Keratinocyte (primary cell): Measurements from ENCODE around the gene ZBTB46. TPM values are rescaled to one million over a fixed set of nuclear protein-coding genes. Genes with fewer than 3 reads are reported as not detected.

ENCODE experiments used
- DNase-seq: peaks from one replicate; pipeline ENCODE4 v3.0.0-alpha.2; 2011; ENCODE audit warnings: low read depth, missing footprints, low spot score
- FAIRE-seq: peaks from 2 replicates; lab custom pipeline; 2011; peaks lifted over from hg19 to GRCh38; lab: Jason Lieb, UNC
- H2AFZ ChIP-seq: 2 replicates; pipeline ENCODE4 v1.6.0; 2012; ENCODE audit warnings: low read length, control low read depth, inconsistent platforms; ENCODE audit not compliant: control insufficient read depth
- H3K27ac ChIP-seq: 2 replicates; pipeline ENCODE4 v1.5.1; 2011; ENCODE audit warnings: low read length; ENCODE audit not compliant: control insufficient read depth, insufficient read depth
- H3K27me3 ChIP-seq: 3 replicates; pipeline ENCODE4 v1.6.0; 2011; ENCODE audit warnings: low read length; ENCODE audit not compliant: control insufficient read depth, insufficient read depth; ENCODE audit errors: extremely low read depth
- H3K36me3 ChIP-seq, 2 experiments: 2 replicates in 1 of 2; 3 replicates in 1 of 2; pipeline ENCODE4 v1.5.1; 2011; ENCODE audit warnings: low read length in 2 of 2, mild to moderate bottlenecking in 1 of 2; ENCODE audit not compliant: control insufficient read depth in 2 of 2, insufficient read depth in 2 of 2; ENCODE audit errors: extremely low read depth in 1 of 2
- H3K4me1 ChIP-seq: 3 replicates; pipeline ENCODE4 v1.5.1; 2011; ENCODE audit warnings: low read length; ENCODE audit not compliant: control insufficient read depth, insufficient read depth; ENCODE audit errors: extremely low read depth
- H3K4me2 ChIP-seq: 3 replicates; pipeline ENCODE4 v1.6.0; 2011; ENCODE audit warnings: low read depth, low read length; ENCODE audit not compliant: control insufficient read depth, insufficient read depth; ENCODE audit errors: extremely low read depth
- H3K4me3 ChIP-seq, 3 experiments: fragments of 200-600 bp in 1 of 3; sonication (generic) in 1 of 3; 2 replicates in 2 of 3; 3 replicates in 1 of 3; pipeline ENCODE4 v1.5.1; 2011 to 2016; ENCODE audit warnings: low read length in 3 of 3, mild to moderate bottlenecking in 3 of 3, control low read depth in 2 of 3, inconsistent platforms in 1 of 3, low read depth in 1 of 3, mixed read lengths in 1 of 3, mixed run types in 1 of 3, moderate library complexity in 1 of 3; ENCODE audit not compliant: control insufficient read depth in 2 of 3, insufficient read depth in 2 of 3; ENCODE audit errors: extremely low read depth in 1 of 3
- H3K79me2 ChIP-seq: 2 replicates; pipeline ENCODE4 v1.6.0; 2012; ENCODE audit warnings: low read length; ENCODE audit not compliant: control insufficient read depth, insufficient read depth
- H3K9ac ChIP-seq: 3 replicates; pipeline ENCODE4 v1.6.0; 2011; ENCODE audit warnings: low read length; ENCODE audit not compliant: control insufficient read depth, insufficient read depth; ENCODE audit errors: extremely low read depth
- H3K9me1 ChIP-seq: 3 replicates; pipeline ENCODE4 v1.6.0; 2011; ENCODE audit warnings: low read length; ENCODE audit not compliant: control insufficient read depth, insufficient read depth; ENCODE audit errors: extremely low read depth
- H3K9me3 ChIP-seq: 2 replicates; pipeline ENCODE4 v1.5.1; 2012; ENCODE audit warnings: low read depth, low read length; ENCODE audit not compliant: control insufficient read depth
- H4K20me1 ChIP-seq: 3 replicates; pipeline ENCODE4 v1.6.0; 2011; ENCODE audit warnings: low read length; ENCODE audit not compliant: control insufficient read depth, insufficient read depth; ENCODE audit errors: extremely low read depth
- EZH2 ChIP-seq: IDR thresholded peaks from one replicate; pipeline ENCODE4 v1.6.1; 2012; ENCODE audit warnings: inconsistent platforms, mild to moderate bottlenecking, low read length, moderate library complexity
- dilution Hi-C: fragments of 300-500 bp; cut with MboI; formaldehyde crosslinking; loops from one replicate; pipeline ENCODE4 v1.7.0; 2020; ENCODE audit warnings: low sequenced_read_pairs; ENCODE audit not compliant: extremely low pct_ligation_motif_present
- polyA plus RNA-seq, 5 experiments: library from polyadenylated mRNA; depleted of rRNA in 3 of 5; stranded (reverse) in 3 of 5; stranded (forward) in 1 of 5; unstranded in 1 of 5; fragments of >200 nt; gene quantifications; 1 replicate in 1 of 5; 2 replicates in 3 of 5; 3 replicates in 1 of 5; pipeline versions ENCODE4 v1.2.1 to v1.2.3, GENCODE V29; 2011 to 2012; ENCODE audit warnings: missing spikeins in 2 of 5, low read depth in 1 of 5, low replicate concordance in 1 of 5
- TF ChIP-seq, protein P1 (sequence below), 3 experiments: IDR thresholded peaks in 1 of 3; conservative IDR thresholded peaks in 1 of 3; optimal IDR thresholded peaks in 1 of 3; 2 replicates in 2 of 3; 3 replicates in 1 of 3; pipeline versions ENCODE3 to v1.5.1; 2011; ENCODE audit warnings: low read length in 3 of 3, mild to moderate bottlenecking in 3 of 3, moderate library complexity in 2 of 3, control low read depth in 1 of 3, inconsistent platforms in 1 of 3; ENCODE audit not compliant: insufficient read depth in 2 of 3; ENCODE audit errors: extremely low read depth in 1 of 3

The ZBTB46 gene
- polyA plus RNA-seq, 1 donor (not counting 4 experiments of a cell fraction or from before 2014, with no cell fraction given), result 0.12 TPM

GRCh38 chr20:63734946-63735858, 95.9 kb downstream of the ZBTB46 start:
- no peaks in the 10 kb centered on the region for H3K9me3 ChIP-seq
- DNase-seq, result no peak
- FAIRE-seq, result no peak
- no peak overlapping the region for H2AFZ ChIP-seq
- H3K27me3 ChIP-seq, result no peaks in the 10 kb centered on the region
- H4K20me1 ChIP-seq, result no peaks in the 10 kb centered on the region
- peaks cover 17 to 23% of the 10 kb centered on the region in 2 experiments for H3K36me3 ChIP-seq
- H3K4me3 ChIP-seq, result no peak overlapping the region
- dilution Hi-C loops, result no loop called here
- H3K79me2 ChIP-seq, result peaks cover 20% of the 10 kb centered on the region
- H3K4me1 ChIP-seq, result peaks cover 18% of the 10 kb centered on the region
- no peak overlapping the region for H3K9ac ChIP-seq
- H3K9me1 ChIP-seq, result no peaks in the 10 kb centered on the region
- TF ChIP-seq EZH2, result no peak
- TF ChIP-seq, protein P1, sequence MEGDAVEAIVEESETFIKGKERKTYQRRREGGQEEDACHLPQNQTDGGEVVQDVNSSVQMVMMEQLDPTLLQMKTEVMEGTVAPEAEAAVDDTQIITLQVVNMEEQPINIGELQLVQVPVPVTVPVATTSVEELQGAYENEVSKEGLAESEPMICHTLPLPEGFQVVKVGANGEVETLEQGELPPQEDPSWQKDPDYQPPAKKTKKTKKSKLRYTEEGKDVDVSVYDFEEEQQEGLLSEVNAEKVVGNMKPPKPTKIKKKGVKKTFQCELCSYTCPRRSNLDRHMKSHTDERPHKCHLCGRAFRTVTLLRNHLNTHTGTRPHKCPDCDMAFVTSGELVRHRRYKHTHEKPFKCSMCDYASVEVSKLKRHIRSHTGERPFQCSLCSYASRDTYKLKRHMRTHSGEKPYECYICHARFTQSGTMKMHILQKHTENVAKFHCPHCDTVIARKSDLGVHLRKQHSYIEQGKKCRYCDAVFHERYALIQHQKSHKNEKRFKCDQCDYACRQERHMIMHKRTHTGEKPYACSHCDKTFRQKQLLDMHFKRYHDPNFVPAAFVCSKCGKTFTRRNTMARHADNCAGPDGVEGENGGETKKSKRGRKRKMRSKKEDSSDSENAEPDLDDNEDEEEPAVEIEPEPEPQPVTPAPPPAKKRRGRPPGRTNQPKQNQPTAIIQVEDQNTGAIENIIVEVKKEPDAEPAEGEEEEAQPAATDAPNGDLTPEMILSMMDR (optimal IDR thresholded peaks at IDR 0.05 in 1 of 3, IDR thresholded peaks at IDR 0.05 in 1 of 3, conservative IDR thresholded peaks at IDR 0.05 in 1 of 3; ENCODE audit: extremely low read depth in 1 of 3, insufficient read depth in 2 of 3, low read length in 3 of 3), result no peak
- H3K27ac ChIP-seq, result no peak overlapping the region
- H3K4me2 ChIP-seq, result no peak overlapping the region

- H4K20me1 ChIP-seq, result no peaks in the 10 kb centered on the region
- H3K36me3 ChIP-seq, result peaks cover 18 to 23% of the 10 kb centered on the region in 2 experiments
- no peaks in the 10 kb centered on the region for H3K9me3 ChIP-seq
- H3K4me1 ChIP-seq, result peaks cover 18% of the 10 kb centered on the region
- FAIRE-seq (no peak), DNase-seq (no peak)
- H3K27me3 ChIP-seq, result no peaks in the 10 kb centered on the region
- no peak overlapping the region for H3K4me3 ChIP-seq
- H3K4me2 ChIP-seq, result no peak overlapping the region
- H3K79me2 ChIP-seq, result peaks cover 20% of the 10 kb centered on the region
- TF ChIP-seq, protein P1 (optimal IDR thresholded peaks at IDR 0.05 in 1 of 3, IDR thresholded peaks at IDR 0.05 in 1 of 3, conservative IDR thresholded peaks at IDR 0.05 in 1 of 3; ENCODE audit: extremely low read depth in 1 of 3, insufficient read depth in 2 of 3, low read length in 3 of 3), result no peak
- no peak for TF ChIP-seq EZH2
- no peak overlapping the region for H3K27ac ChIP-seq
- dilution Hi-C loops, result no loop called here
- H3K9ac ChIP-seq, result no peak overlapping the region
- H2AFZ ChIP-seq, result no peak overlapping the region
- no peaks in the 10 kb centered on the region for H3K9me1 ChIP-seq
Measured at GRCh38 chr20:63734111-63734945, 96.7 kb downstream of the ZBTB46 start.
